Activated CD8-positive, alpha-beta T cell treated with anti-CD3 and anti-CD28 coated beads, Interleukin-2, amount 10 ng/mL, durations not matched to agents 7 days and 5 days (primary cell): ENCODE data around the gene PSIP1. TPM values are rescaled to one million over a fixed set of nuclear protein-coding genes. Genes with fewer than 3 reads are reported as not detected.
"Not testable (repeated sequence)": the region's sequence is repeated elsewhere in the genome, so short reads cannot be mapped to it uniquely, and the experiment has no call there.

ENCODE experiments used
- ATAC-seq: fragments of 150-1000 bp; cut with Tn5 transposase; one replicate; pipeline ENCODE4 v1.10.0; 2021; ENCODE audit warnings: moderate library complexity
- CTCF ChIA-PET: fragments of 350-600 bp; sonication (Branson Sonifier 250); formaldehyde crosslinking; loops from one replicate; lab custom pipeline; 2021; ENCODE audit warnings: antibody characterized with exemption; lab: Charles Lee
- POLR2A ChIA-PET: fragments of 350-600 bp; sonication (Branson Sonifier 250); formaldehyde crosslinking; loops from one replicate; lab custom pipeline; 2021; ENCODE audit warnings: antibody characterized with exemption; lab: Charles Lee
- DNase-seq: peaks from one replicate; pipeline ENCODE4 v3.0.0-alpha.2; 2020
- H3K27ac Mint-ChIP-seq: one replicate; pipeline ENCODE4 v1.8.0; 2021; ENCODE audit warnings: mild to moderate bottlenecking, mixed read lengths
- H3K27me3 Mint-ChIP-seq: one replicate; pipeline ENCODE4 v1.8.0; 2021; ENCODE audit warnings: low read depth, mixed read lengths
- H3K36me3 Mint-ChIP-seq: one replicate; pipeline ENCODE4 v1.8.0; 2021; ENCODE audit warnings: low read depth, mixed read lengths
- H3K4me1 Mint-ChIP-seq: one replicate; pipeline ENCODE4 v1.8.0; 2021; ENCODE audit warnings: low read depth, mixed read lengths
- H3K4me3 Mint-ChIP-seq: one replicate; pipeline ENCODE4 v1.8.0; 2021; ENCODE audit warnings: mild to moderate bottlenecking, mixed read lengths
- H3K9me3 Mint-ChIP-seq: one replicate; pipeline ENCODE4 v1.8.0; 2022; ENCODE audit warnings: mixed read lengths; ENCODE audit not compliant: insufficient read depth
- total RNA-seq, 2 experiments: library from RNA; stranded (reverse); gene quantifications; one replicate each; pipeline ENCODE4 v1.2.3, GENCODE V29; 2021

The PSIP1 gene
- total RNA-seq, 2 experiments from 2014 or later: 132 to 138 TPM

DNA sequence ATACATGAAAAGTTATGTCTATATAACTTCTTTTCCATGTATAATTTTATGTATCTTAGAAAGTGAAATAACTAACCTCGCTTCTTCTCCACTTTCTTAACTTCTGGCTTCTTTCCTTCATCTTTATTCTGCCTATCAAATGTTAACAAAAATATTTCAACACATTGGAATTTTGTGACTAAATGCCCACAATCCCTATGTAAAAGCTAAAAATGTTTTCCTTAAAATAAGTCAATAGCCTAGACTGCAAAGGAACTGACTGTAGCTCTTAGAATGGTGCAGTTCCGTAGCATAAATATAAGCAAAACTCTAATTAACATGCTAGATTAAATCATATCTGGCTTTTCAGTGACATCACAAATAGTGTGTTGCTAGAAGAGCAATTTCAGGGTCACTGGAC lies 40.9 kb downstream of the PSIP1 start:
- H3K27ac Mint-ChIP-seq: no peak overlapping the region
- H3K36me3 Mint-ChIP-seq: peaks cover 66% of the 10 kb centered on the region
- POLR2A ChIA-PET: no interaction called here
- DNase-seq: no peak
- H3K9me3 Mint-ChIP-seq: no peaks in the 10 kb centered on the region
- CTCF ChIA-PET: interaction anchor here (1.0 kb wide), 2 partner anchors 16 to 17 kb away, joined by 3 to 4 read pairs; no protein-coding TSS in a partner anchor
- H3K4me3 Mint-ChIP-seq: no peak overlapping the region
- H3K27me3 Mint-ChIP-seq: no peaks in the 10 kb centered on the region
- no peaks in the 10 kb centered on the region for H3K4me1 Mint-ChIP-seq
- ATAC-seq: no peak

DNA sequence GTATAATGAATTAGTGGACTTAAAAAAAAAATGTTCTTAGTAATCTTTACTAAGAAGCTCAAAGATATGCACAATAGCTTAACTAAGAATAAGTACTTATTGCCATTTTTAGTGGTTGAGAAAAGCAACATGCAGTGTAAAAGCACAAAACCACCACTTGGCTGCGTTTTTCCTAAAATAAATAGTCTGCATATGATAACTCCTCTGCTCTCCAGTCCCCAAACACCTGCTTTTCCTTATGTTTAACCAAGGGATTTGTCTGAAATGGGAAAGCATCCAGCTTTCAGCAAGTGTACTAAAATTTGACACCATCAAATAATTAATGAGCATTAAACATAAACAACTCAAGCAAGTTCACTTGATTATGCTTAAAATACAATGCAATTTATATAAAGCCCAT lies 41.4 kb downstream of the PSIP1 start:
- CTCF ChIA-PET: interaction anchor here (1.0 kb wide), 2 partner anchors 16 to 17 kb away, joined by 3 to 4 read pairs; no protein-coding TSS in a partner anchor
- DNase-seq (no peak), ATAC-seq (no peak)
- Mint-ChIP-seq H3K4me3 (no peak overlapping the region), H3K9me3 (no peaks in the 10 kb centered on the region), H3K36me3 (peaks cover 67% of the 10 kb centered on the region), H3K27ac (no peak overlapping the region), H3K27me3 (no peaks in the 10 kb centered on the region), H3K4me1 (no peaks in the 10 kb centered on the region)
- POLR2A ChIA-PET: no interaction called here

- no peaks in the 10 kb centered on the region for H3K4me1 Mint-ChIP-seq
- H3K27me3 Mint-ChIP-seq: no peaks in the 10 kb centered on the region
- H3K27ac Mint-ChIP-seq: no peak overlapping the region
- ATAC-seq (no peak), DNase-seq (no peak)
- H3K9me3 Mint-ChIP-seq: no peaks in the 10 kb centered on the region
- POLR2A ChIA-PET: no interaction called here
- H3K36me3 Mint-ChIP-seq: peaks cover 63% of the 10 kb centered on the region
- CTCF ChIA-PET: interaction anchor here (0.6 to 1.4 kb wide), 3 partner anchors 11 to 190 kb away, joined by 3 to 4 read pairs (median 4); no protein-coding TSS in a partner anchor
- no peak overlapping the region for H3K4me3 Mint-ChIP-seq
Measured at GRCh38 chr9:15468145-15468544, 42.6 kb downstream of the PSIP1 start.

DNA sequence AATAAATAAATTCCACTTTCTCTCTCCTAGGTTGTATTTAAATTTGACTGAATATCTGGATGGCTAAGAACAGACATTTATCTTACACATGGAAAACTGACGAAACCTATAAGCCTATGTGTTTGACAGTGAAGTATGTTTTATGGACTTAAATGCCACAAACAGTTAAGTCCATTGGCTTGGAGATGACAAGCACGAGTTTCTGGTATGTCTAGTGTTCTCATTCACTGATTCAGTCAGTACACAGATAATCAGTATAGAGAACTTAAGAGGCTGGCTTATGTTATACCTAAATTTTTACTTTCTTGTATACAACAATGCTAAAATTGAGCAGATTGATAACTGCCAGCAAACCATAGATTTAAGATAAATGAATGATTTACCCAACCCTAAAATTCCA lies 49.2 kb downstream of the PSIP1 start:
- H3K36me3 Mint-ChIP-seq: peaks cover 51% of the 10 kb centered on the region
- no peak overlapping the region for H3K27ac Mint-ChIP-seq
- CTCF ChIA-PET: no interaction called here
- ATAC-seq (no peak), DNase-seq (no peak)
- no peaks in the 10 kb centered on the region for H3K9me3 Mint-ChIP-seq
- H3K4me3 Mint-ChIP-seq: no peak overlapping the region
- H3K4me1 Mint-ChIP-seq: no peaks in the 10 kb centered on the region
- no peaks in the 10 kb centered on the region for H3K27me3 Mint-ChIP-seq
- POLR2A ChIA-PET: no interaction called here

GRCh38 chr9:15461056-15461455 lies 49.7 kb downstream of the PSIP1 start:
- no peaks in the 10 kb centered on the region for H3K27me3 Mint-ChIP-seq
- CTCF ChIA-PET: no interaction called here
- H3K9me3 Mint-ChIP-seq: no peaks in the 10 kb centered on the region
- POLR2A ChIA-PET: no interaction called here
- H3K4me1 Mint-ChIP-seq: no peaks in the 10 kb centered on the region
- no peak for DNase-seq
- peaks cover 50% of the 10 kb centered on the region for H3K36me3 Mint-ChIP-seq
- ATAC-seq: no peak
- no peak overlapping the region for H3K27ac Mint-ChIP-seq
- H3K4me3 Mint-ChIP-seq: no peak overlapping the region

GRCh38 chr9:15453956-15454355 lies 56.8 kb downstream of the PSIP1 start:
- Mint-ChIP-seq H3K9me3 (no peaks in the 10 kb centered on the region), H3K36me3 (peaks cover 44% of the 10 kb centered on the region), H3K27ac (no peak overlapping the region), H3K4me1 (no peaks in the 10 kb centered on the region), H3K4me3 (no peak overlapping the region), H3K27me3 (no peaks in the 10 kb centered on the region)
- POLR2A ChIA-PET: interaction anchor here (0.6 kb wide), 1 partner anchor 64 kb away, joined by 4 read pairs; no protein-coding TSS in a partner anchor
- ATAC-seq (no peak), DNase-seq (no peak)
- CTCF ChIA-PET: no interaction called here

GRCh38 chr9:15444141-15444540 lies 66.6 kb downstream of the PSIP1 start:
- H3K27ac Mint-ChIP-seq: no peak overlapping the region
- peaks cover 76% of the 10 kb centered on the region for H3K36me3 Mint-ChIP-seq
- ChIA-PET CTCF (interaction anchor here (0.8 to 1.3 kb wide), 2 partner anchors 14 to 89 kb away, joined by 3 to 4 read pairs; no protein-coding TSS in a partner anchor), POLR2A (no interaction called here)
- no peaks in the 10 kb centered on the region for H3K4me1 Mint-ChIP-seq
- no peak for ATAC-seq
- H3K27me3 Mint-ChIP-seq: no peaks in the 10 kb centered on the region
- no peak overlapping the region for H3K4me3 Mint-ChIP-seq
- peaks cover 6% of the 10 kb centered on the region for H3K9me3 Mint-ChIP-seq
- no peak for DNase-seq

DNA sequence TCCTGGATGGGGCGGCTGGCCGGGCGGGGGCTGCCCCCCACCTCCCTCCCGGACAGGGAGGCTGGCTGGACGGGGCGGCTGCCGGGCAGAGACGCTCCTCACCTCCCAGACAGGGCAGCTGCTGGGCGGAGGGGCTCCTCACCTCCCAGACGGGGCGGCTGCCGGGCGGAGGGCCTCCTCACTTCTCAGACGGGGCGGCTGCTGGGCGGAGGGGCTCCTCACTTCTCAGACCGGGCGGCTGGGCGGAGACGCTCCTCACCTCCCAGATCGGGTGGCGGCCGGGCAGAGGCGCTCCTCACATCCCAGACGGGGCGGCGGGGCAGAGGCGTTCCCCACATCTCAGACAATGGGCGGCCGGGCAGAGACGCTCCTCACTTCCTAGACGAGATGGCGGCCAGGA lies 68.5 kb downstream of the PSIP1 start:
- H3K27me3 Mint-ChIP-seq, POLR2A ChIA-PET, ATAC-seq, CTCF ChIA-PET, H3K9me3 Mint-ChIP-seq, DNase-seq, H3K4me3 Mint-ChIP-seq, H3K27ac Mint-ChIP-seq, H3K4me1 Mint-ChIP-seq: not testable (repeated sequence)
- peaks cover 80% of the 10 kb centered on the region for H3K36me3 Mint-ChIP-seq

DNA sequence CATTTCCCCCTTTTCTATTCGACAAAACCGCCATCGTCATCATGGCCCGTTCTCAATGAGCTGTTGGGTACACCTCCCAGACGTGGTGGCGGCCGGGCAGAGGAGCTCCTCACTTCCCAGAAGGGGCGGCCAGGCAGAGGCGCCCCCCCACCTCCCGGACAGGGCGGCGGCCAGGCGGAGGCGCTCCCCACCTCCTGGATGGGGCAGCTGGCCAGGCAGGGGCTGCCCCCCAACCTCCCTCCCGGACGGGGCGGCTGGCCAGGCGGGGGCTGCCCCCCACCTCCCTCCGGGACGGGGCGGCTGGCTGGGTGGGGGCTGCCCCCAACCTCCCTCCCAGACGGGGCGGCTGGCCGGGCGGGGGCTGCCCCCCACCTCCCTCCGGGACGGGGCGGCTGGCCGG lies 68.9 kb downstream of the PSIP1 start:
- H3K4me3 Mint-ChIP-seq, H3K9me3 Mint-ChIP-seq, CTCF ChIA-PET, H3K27ac Mint-ChIP-seq, ATAC-seq, POLR2A ChIA-PET, H3K27me3 Mint-ChIP-seq, H3K4me1 Mint-ChIP-seq, DNase-seq: not testable (repeated sequence)
- H3K36me3 Mint-ChIP-seq: peaks cover 77% of the 10 kb centered on the region

DNA sequence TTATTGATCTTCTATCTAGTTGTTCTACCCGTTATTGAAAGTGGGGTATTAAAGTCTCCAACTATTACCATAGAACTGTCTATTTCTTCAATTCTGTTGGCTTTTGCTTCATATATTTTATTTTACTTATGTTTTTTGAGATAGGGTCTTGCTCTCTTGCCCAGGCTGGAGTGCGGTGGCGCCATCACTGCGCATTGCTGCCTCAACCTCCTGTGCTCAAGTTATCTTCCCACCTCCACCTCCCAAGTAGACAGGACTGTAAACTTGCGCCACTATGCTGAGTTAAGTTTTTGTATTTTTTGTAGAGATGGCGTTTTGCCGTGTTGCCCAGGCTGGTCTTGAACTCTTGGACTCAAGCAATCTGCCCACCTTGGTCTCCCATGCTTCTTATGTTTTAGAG lies 71.9 kb downstream of the PSIP1 start:
- ATAC-seq (no peak), DNase-seq (no peak)
- Mint-ChIP-seq H3K4me1 (peaks cover 6% of the 10 kb centered on the region), H3K27ac (no peak overlapping the region), H3K4me3 (no peak overlapping the region), H3K9me3 (peaks cover 6% of the 10 kb centered on the region), H3K36me3 (peaks cover 73% of the 10 kb centered on the region), H3K27me3 (no peaks in the 10 kb centered on the region)
- POLR2A ChIA-PET: no interaction called here
- CTCF ChIA-PET: no interaction called here

DNA sequence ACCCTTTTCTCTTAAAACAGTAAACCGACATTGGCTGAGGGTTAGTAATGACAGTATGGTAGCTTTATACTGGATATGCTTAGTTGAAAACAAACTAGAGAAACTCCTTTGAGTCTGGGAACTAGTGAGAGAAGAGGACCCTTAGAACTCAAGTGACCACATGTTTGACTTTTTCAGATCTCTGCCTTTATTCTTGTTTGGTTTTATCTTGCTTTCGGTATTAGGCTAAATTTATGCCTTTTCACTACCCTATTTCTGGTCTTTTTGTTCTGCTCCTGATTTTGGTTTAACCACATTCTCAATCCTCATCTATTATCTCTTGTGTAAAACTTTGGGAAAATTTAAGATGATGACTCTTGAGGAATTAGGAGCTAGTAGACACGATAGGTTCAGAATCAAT lies 77.1 kb downstream of the PSIP1 start:
- peaks cover 53% of the 10 kb centered on the region for H3K36me3 Mint-ChIP-seq
- H3K27me3 Mint-ChIP-seq: no peaks in the 10 kb centered on the region
- H3K27ac Mint-ChIP-seq: no peak overlapping the region
- peaks cover 13% of the 10 kb centered on the region for H3K4me1 Mint-ChIP-seq
- no peaks in the 10 kb centered on the region for H3K9me3 Mint-ChIP-seq
- ChIA-PET CTCF (no interaction called here), POLR2A (no interaction called here)
- H3K4me3 Mint-ChIP-seq: no peak overlapping the region
- ATAC-seq (no peak), DNase-seq (no peak)

- ChIA-PET POLR2A (interaction anchor here (0.6 kb wide), 1 partner anchor 162 kb away, joined by 3 read pairs; no protein-coding TSS in a partner anchor), CTCF (interaction anchor here (0.6 to 1.2 kb wide), 2 partner anchors 10 to 17 kb away, joined by 3 to 4 read pairs; no protein-coding TSS in a partner anchor)
- no peak for DNase-seq
- H3K27ac Mint-ChIP-seq: no peak overlapping the region
- H3K4me1 Mint-ChIP-seq: peaks cover 11% of the 10 kb centered on the region
- H3K4me3 Mint-ChIP-seq: no peak overlapping the region
- peaks cover 51% of the 10 kb centered on the region for H3K36me3 Mint-ChIP-seq
- no peaks in the 10 kb centered on the region for H3K27me3 Mint-ChIP-seq
- ATAC-seq: no peak
- no peaks in the 10 kb centered on the region for H3K9me3 Mint-ChIP-seq
Measured at GRCh38 chr9:15433191-15433590, 77.6 kb downstream of the PSIP1 start.
